ENCODE measurements around the gene NSRP1. TPM values are rescaled to one million over a fixed set of nuclear protein-coding genes. Genes with fewer than 3 reads are reported as not detected.

The NSRP1 gene
- total and polyA plus RNA-seq, 4 donors, result 12.9 to 29.2 (median 21.3) TPM

GRCh38 chr17:30170415-30170987 is 53.9 kb downstream of the NSRP1 start:
- peaks cover 5% of the 10 kb centered on the region for H3K36me3 ChIP-seq (ENCODE audit: control insufficient read depth, insufficient read depth, low read length)
- H3K4me1 ChIP-seq (ENCODE audit: control insufficient read depth, insufficient read depth, low read length), result no peaks in the 10 kb centered on the region
- H3K27me3 ChIP-seq (ENCODE audit: control insufficient read depth, insufficient read depth, low read length), result no peaks in the 10 kb centered on the region
- H3K27ac ChIP-seq (ENCODE audit: low read depth, low read length), result no peak overlapping the region
- no peaks in the 10 kb centered on the region for H3K9me3 ChIP-seq (ENCODE audit: control insufficient read depth, insufficient read depth, low read length)
- no peak overlapping the region for H3K4me3 ChIP-seq (ENCODE audit: low read depth, low read length)
- no peak for DNase-seq (ENCODE audit: low read depth in 4 of 6, low spot score in 6 of 6)

DNA sequence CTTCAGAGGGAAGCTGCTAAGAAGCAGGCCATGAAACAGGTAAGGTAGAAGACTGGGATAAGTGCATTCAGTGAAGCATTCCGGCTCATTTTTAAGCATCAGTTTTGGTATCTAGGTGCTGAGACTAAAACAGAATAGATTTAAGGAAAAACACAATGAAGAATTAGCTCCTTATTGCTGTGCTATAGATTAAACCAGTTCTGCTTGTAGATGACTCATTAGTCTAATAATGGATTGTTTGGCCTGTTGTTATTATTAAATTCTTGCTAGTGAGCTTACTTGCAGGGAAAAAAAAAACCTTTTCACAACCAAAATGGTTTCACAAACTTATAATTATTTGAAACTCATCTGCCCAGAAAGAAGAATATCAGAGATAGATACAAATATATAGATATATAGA is 55.9 kb downstream of the NSRP1 start:
- no CpG with 5 or more reads among the region's 1 CpG for WGBS (ENCODE audit: insufficient coverage)
- H3K27me3 ChIP-seq (ENCODE audit: control insufficient read depth, insufficient read depth, low read length), result no peaks in the 10 kb centered on the region
- peaks cover 5% of the 10 kb centered on the region for H3K36me3 ChIP-seq (ENCODE audit: control insufficient read depth, insufficient read depth, low read length)
- H3K9me3 ChIP-seq (ENCODE audit: control insufficient read depth, insufficient read depth, low read length), result no peaks in the 10 kb centered on the region
- no peak overlapping the region for H3K27ac ChIP-seq (ENCODE audit: low read depth, low read length)
- H3K4me1 ChIP-seq (ENCODE audit: control insufficient read depth, insufficient read depth, low read length), result no peaks in the 10 kb centered on the region
- DNase-seq (ENCODE audit: low read depth in 4 of 6, low spot score in 6 of 6), result no peak
- H3K4me3 ChIP-seq (ENCODE audit: low read depth, low read length), result no peak overlapping the region

- no peak for DNase-seq (ENCODE audit: low read depth in 4 of 6, low spot score in 6 of 6)
- no peaks in the 10 kb centered on the region for H3K27me3 ChIP-seq (ENCODE audit: control insufficient read depth, insufficient read depth, low read length)
- no peaks in the 10 kb centered on the region for H3K9me3 ChIP-seq (ENCODE audit: control insufficient read depth, insufficient read depth, low read length)
- no peak overlapping the region for H3K4me3 ChIP-seq (ENCODE audit: low read depth, low read length)
- H3K4me1 ChIP-seq (ENCODE audit: control insufficient read depth, insufficient read depth, low read length), result no peaks in the 10 kb centered on the region
- no CpG with 5 or more reads among the region's 2 CpGs for WGBS (ENCODE audit: insufficient coverage)
- no peak overlapping the region for H3K27ac ChIP-seq (ENCODE audit: low read depth, low read length)
- peaks cover 5% of the 10 kb centered on the region for H3K36me3 ChIP-seq (ENCODE audit: control insufficient read depth, insufficient read depth, low read length)
Measured at GRCh38 chr17:30173649-30174048, 57.0 kb downstream of the NSRP1 start.

DNA sequence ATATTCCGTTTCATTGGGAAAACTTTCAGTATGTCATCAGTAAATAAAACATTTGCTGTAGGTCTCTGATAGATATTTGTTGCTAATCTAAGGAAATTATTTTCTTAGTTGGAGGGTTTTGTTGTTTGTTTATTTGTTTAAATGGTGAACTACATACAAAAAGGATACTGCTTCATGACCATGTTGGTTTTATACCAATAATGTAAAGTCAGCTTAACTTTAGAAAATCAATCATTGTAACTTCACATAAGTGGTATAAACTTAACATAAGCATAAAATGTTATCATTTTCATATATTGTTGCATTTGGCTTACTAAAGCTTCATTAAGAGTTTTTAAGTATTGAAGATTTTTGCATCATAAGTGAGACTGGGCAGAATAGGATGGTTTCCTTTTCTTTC is 57.9 kb downstream of the NSRP1 start:
- Histone ChIP-seq H3K27me3 (ENCODE audit: control insufficient read depth, insufficient read depth, low read length) (no peaks in the 10 kb centered on the region), H3K4me3 (ENCODE audit: low read depth, low read length) (no peak overlapping the region), H3K36me3 (ENCODE audit: control insufficient read depth, insufficient read depth, low read length) (peaks cover 5% of the 10 kb centered on the region), H3K27ac (ENCODE audit: low read depth, low read length) (no peak overlapping the region), H3K9me3 (ENCODE audit: control insufficient read depth, insufficient read depth, low read length) (no peaks in the 10 kb centered on the region), H3K4me1 (ENCODE audit: control insufficient read depth, insufficient read depth, low read length) (no peaks in the 10 kb centered on the region)
- no peak for DNase-seq (ENCODE audit: low read depth in 4 of 6, low spot score in 6 of 6)
- WGBS (ENCODE audit: insufficient coverage), result no CpG with 5 or more reads among the region's 1 CpG

DNA sequence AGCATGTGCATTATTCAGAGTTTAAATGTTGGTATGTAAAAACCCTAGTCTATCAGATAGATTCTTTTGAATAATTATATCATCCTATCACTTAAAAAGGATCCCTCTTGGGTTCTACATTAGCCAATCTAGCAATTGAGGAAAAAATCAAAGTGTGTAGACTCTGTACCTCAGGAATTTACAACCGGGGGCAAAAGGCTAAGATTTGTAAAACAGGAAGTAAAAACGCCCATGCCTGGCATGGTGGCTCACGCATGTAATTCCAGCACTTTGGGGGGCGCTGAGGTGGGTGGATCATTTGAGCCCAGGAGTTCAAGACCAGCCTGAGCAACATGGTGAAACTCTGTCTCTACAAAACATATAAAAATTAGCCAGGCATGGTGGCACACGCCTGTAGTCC is 60.2 kb downstream of the NSRP1 start:
- Histone ChIP-seq H3K36me3 (ENCODE audit: control insufficient read depth, insufficient read depth, low read length) (peaks cover 21% of the 10 kb centered on the region), H3K27ac (ENCODE audit: low read depth, low read length) (no peak overlapping the region), H3K9me3 (ENCODE audit: control insufficient read depth, insufficient read depth, low read length) (no peaks in the 10 kb centered on the region), H3K27me3 (ENCODE audit: control insufficient read depth, insufficient read depth, low read length) (no peaks in the 10 kb centered on the region), H3K4me3 (ENCODE audit: low read depth, low read length) (no peak overlapping the region), H3K4me1 (ENCODE audit: control insufficient read depth, insufficient read depth, low read length) (no peaks in the 10 kb centered on the region)
- DNase-seq (ENCODE audit: low read depth in 4 of 6, low spot score in 6 of 6), result no peak
- WGBS (ENCODE audit: insufficient coverage), result 100% methylated on average over 4 of the region's 5 CpGs

GRCh38 chr17:30186761-30187160 is 70.1 kb downstream of the NSRP1 start:
- Histone ChIP-seq H3K36me3 (ENCODE audit: control insufficient read depth, insufficient read depth, low read length) (peaks cover 17% of the 10 kb centered on the region), H3K4me3 (ENCODE audit: low read depth, low read length) (no peak overlapping the region), H3K4me1 (ENCODE audit: control insufficient read depth, insufficient read depth, low read length) (no peaks in the 10 kb centered on the region), H3K27ac (ENCODE audit: low read depth, low read length) (no peak overlapping the region), H3K27me3 (ENCODE audit: control insufficient read depth, insufficient read depth, low read length) (no peaks in the 10 kb centered on the region), H3K9me3 (ENCODE audit: control insufficient read depth, insufficient read depth, low read length) (no peaks in the 10 kb centered on the region)
- WGBS (ENCODE audit: insufficient coverage), result no CpG with 5 or more reads among the region's 1 CpG
- DNase-seq (ENCODE audit: low read depth in 4 of 6, low spot score in 6 of 6), result no peak

DNA sequence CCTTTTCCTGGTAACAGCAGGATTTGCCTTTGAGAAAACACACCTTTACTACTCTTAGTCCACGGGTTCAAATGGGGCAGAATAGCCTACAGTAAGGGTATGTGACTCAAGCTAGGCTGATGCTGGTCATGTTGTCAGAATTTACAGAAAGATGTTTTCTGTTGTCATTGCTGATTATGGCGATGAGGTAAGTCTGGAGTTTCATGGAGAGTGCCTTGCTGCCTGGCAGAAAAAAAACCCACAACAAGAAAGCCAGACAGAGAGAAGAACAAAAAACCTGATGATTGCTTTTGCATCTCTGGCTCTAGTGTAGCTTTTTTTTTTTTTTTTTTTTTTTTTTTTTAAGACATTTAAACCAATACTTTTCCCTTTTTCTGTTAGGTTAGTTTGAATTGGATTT is 71.0 kb downstream of the NSRP1 start:
- H3K27ac ChIP-seq (ENCODE audit: low read depth, low read length), result no peak overlapping the region
- peaks cover 11% of the 10 kb centered on the region for H3K36me3 ChIP-seq (ENCODE audit: control insufficient read depth, insufficient read depth, low read length)
- DNase-seq (ENCODE audit: low read depth in 4 of 6, low spot score in 6 of 6), result no peak
- H3K4me3 ChIP-seq (ENCODE audit: low read depth, low read length), result no peak overlapping the region
- no peaks in the 10 kb centered on the region for H3K9me3 ChIP-seq (ENCODE audit: control insufficient read depth, insufficient read depth, low read length)
- WGBS (ENCODE audit: insufficient coverage), result no CpG with 5 or more reads among the region's 2 CpGs
- no peaks in the 10 kb centered on the region for H3K27me3 ChIP-seq (ENCODE audit: control insufficient read depth, insufficient read depth, low read length)
- H3K4me1 ChIP-seq (ENCODE audit: control insufficient read depth, insufficient read depth, low read length), result no peaks in the 10 kb centered on the region

DNA sequence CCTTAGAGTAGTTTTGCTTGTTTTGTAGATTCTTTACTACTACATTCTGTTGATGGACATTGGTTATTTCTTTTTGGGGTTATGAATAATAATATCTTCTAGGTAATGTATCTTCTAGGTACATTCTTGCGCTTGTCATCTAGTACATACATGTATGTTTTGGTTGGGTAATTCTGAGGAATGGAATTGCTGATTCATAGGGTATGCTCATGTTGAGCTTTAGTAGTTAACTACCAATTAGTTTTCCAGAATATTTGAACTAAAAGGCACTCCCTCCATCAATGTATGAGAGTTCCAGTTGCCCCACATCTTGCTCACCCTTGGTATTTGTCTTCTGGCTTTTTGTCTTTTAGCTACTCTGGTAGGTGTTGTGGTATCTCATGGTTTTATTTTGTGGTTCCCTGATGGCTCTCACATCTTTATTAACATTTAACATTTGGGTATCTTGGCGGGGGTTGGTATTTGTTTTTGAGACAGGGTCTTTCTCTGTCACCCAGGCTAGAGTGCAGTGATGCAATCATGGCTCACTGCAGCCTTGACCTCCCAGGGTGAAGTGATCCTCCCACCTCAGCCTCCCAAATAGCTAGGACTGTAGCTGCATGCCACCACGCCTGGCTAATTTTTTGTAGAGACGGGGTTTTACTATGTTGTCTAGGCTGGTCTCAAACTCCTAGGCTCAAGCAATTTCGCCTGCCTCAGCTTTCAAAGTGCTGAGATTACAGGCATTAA is 71.8 kb downstream of the NSRP1 start:
- no peaks in the 10 kb centered on the region for H3K27me3 ChIP-seq (ENCODE audit: control insufficient read depth, insufficient read depth, low read length)
- H3K36me3 ChIP-seq (ENCODE audit: control insufficient read depth, insufficient read depth, low read length), result peaks cover 10% of the 10 kb centered on the region
- H3K27ac ChIP-seq (ENCODE audit: low read depth, low read length), result no peak overlapping the region
- 100% methylated on average over 2 of the region's 5 CpGs for WGBS (ENCODE audit: insufficient coverage)
- no peaks in the 10 kb centered on the region for H3K4me1 ChIP-seq (ENCODE audit: control insufficient read depth, insufficient read depth, low read length)
- H3K9me3 ChIP-seq (ENCODE audit: control insufficient read depth, insufficient read depth, low read length), result no peaks in the 10 kb centered on the region
- no peak overlapping the region for H3K4me3 ChIP-seq (ENCODE audit: low read depth, low read length)
- DNase-seq (ENCODE audit: low read depth in 4 of 6, low spot score in 6 of 6), result no peak

GRCh38 chr17:30191072-30191471 is 74.5 kb downstream of the NSRP1 start:
- H3K27ac ChIP-seq (ENCODE audit: low read depth, low read length), result no peak overlapping the region
- WGBS (ENCODE audit: insufficient coverage), result 100% methylated on average over 1 of the region's 2 CpGs
- no peak overlapping the region for H3K4me3 ChIP-seq (ENCODE audit: low read depth, low read length)
- H3K27me3 ChIP-seq (ENCODE audit: control insufficient read depth, insufficient read depth, low read length), result no peaks in the 10 kb centered on the region
- no peaks in the 10 kb centered on the region for H3K36me3 ChIP-seq (ENCODE audit: control insufficient read depth, insufficient read depth, low read length)
- no peak for DNase-seq (ENCODE audit: low read depth in 4 of 6, low spot score in 6 of 6)
- H3K4me1 ChIP-seq (ENCODE audit: control insufficient read depth, insufficient read depth, low read length), result no peaks in the 10 kb centered on the region
- no peaks in the 10 kb centered on the region for H3K9me3 ChIP-seq (ENCODE audit: control insufficient read depth, insufficient read depth, low read length)

DNA sequence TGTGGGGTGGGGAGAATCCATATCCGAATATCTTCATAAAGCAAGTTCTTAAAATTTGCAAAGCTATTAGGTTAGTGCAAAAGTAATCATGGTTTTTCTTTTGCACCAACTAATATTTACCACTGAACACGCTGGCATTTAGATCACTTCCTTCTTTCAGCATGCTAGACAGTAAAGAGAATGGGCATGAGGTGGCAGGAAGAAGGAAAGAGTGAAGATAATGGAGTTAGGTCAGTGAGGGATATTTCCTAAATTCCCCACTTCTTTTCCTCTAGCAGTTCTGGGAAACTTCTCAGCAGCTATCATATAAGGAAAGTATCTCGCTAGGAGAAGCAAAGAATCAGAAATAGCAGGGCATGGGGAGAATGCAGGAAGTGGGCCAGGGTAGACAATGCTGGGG is 79.9 kb downstream of the NSRP1 start:
- H3K36me3 ChIP-seq (ENCODE audit: control insufficient read depth, insufficient read depth, low read length), result no peaks in the 10 kb centered on the region
- 100% methylated on average over 1 of the region's 3 CpGs for whole genome bisulfite sequencing (ENCODE audit: insufficient coverage)
- no peaks in the 10 kb centered on the region for H3K4me1 ChIP-seq (ENCODE audit: control insufficient read depth, insufficient read depth, low read length)

More for the DNA sequence above, 79.9 kb downstream of the NSRP1 start:
- DNase-seq (ENCODE audit: low read depth in 4 of 6, low spot score in 6 of 6), result no peak
- Histone ChIP-seq H3K4me3 (ENCODE audit: low read depth, low read length) (no peak overlapping the region), H3K27ac (ENCODE audit: low read depth, low read length) (no peak overlapping the region), H3K27me3 (ENCODE audit: control insufficient read depth, insufficient read depth, low read length) (no peaks in the 10 kb centered on the region), H3K9me3 (ENCODE audit: control insufficient read depth, insufficient read depth, low read length) (no peaks in the 10 kb centered on the region)

All from spinal cord (tissue), 10 donors.